ENCODE data around the gene TMED10.

TMED10 gene

GRCh38 chr14:75213172-75213571 lies 36.8 kb upstream of the TMED10 start:
- no peak for TF ChIP-seq CTCF (IDR thresholded peaks at IDR 0.05)
- Histone ChIP-seq H3K4me1 (ENCODE audit: control insufficient read depth in 1 of 2, insufficient read depth in 1 of 2, low read depth in 1 of 2, low read length in 1 of 2) (no peaks in the 10 kb centered on the region), H3K4me3 (ENCODE audit: low read depth in 1 of 2, low read length in 1 of 2) (no peak overlapping the region), H3K9me3 (no peaks in the 10 kb centered on the region), H3K27me3 (no peaks in the 10 kb centered on the region), H3K36me3 (no peaks in the 10 kb centered on the region), H3K27ac (no peak overlapping the region)

- Histone ChIP-seq H3K9me3 (no peaks in the 10 kb centered on the region), H3K36me3 (no peaks in the 10 kb centered on the region), H3K27ac (no peak overlapping the region), H3K4me3 (ENCODE audit: low read depth in 1 of 2, low read length in 1 of 2) (no peak overlapping the region), H3K27me3 (no peaks in the 10 kb centered on the region), H3K4me1 (ENCODE audit: control insufficient read depth in 1 of 2, insufficient read depth in 1 of 2, low read depth in 1 of 2, low read length in 1 of 2) (peaks cover 11 to 15% of the 10 kb centered on the region in 2 experiments)
- no peak for TF ChIP-seq CTCF (IDR thresholded peaks at IDR 0.05)
Observed at GRCh38 chr14:75208843-75209242, 32.4 kb upstream of the TMED10 start.

GRCh38 chr14:75206190-75206589 lies 29.8 kb upstream of the TMED10 start:
- Histone ChIP-seq H3K4me3 (ENCODE audit: low read depth in 1 of 2, low read length in 1 of 2) (no peak overlapping the region), H3K9me3 (no peaks in the 10 kb centered on the region), H3K4me1 (ENCODE audit: control insufficient read depth in 1 of 2, insufficient read depth in 1 of 2, low read depth in 1 of 2, low read length in 1 of 2) (peaks cover 11 to 15% of the 10 kb centered on the region in 2 experiments), H3K27ac (peak overlapping the region; percentile 6), H3K36me3 (no peaks in the 10 kb centered on the region), H3K27me3 (no peaks in the 10 kb centered on the region)
- TF ChIP-seq CTCF (IDR thresholded peaks at IDR 0.05), result no peak

- peaks cover 11 to 15% of the 10 kb centered on the region in 2 experiments for H3K4me1 ChIP-seq (ENCODE audit: control insufficient read depth in 1 of 2, insufficient read depth in 1 of 2, low read depth in 1 of 2, low read length in 1 of 2)
- H3K36me3 ChIP-seq, result no peaks in the 10 kb centered on the region
- no peaks in the 10 kb centered on the region for H3K27me3 ChIP-seq
- no peak overlapping the region for H3K4me3 ChIP-seq (ENCODE audit: low read depth in 1 of 2, low read length in 1 of 2)
- H3K27ac ChIP-seq, result peak overlapping the region; percentile 42
- no peak for TF ChIP-seq CTCF (IDR thresholded peaks at IDR 0.05)
- no peaks in the 10 kb centered on the region for H3K9me3 ChIP-seq
Observed at GRCh38 chr14:75205591-75205990, 29.2 kb upstream of the TMED10 start.

- Histone ChIP-seq H3K36me3 (no peaks in the 10 kb centered on the region), H3K27me3 (no peaks in the 10 kb centered on the region), H3K4me1 (ENCODE audit: control insufficient read depth in 1 of 2, insufficient read depth in 1 of 2, low read depth in 1 of 2, low read length in 1 of 2) (peaks cover 11 to 15% of the 10 kb centered on the region in 2 experiments), H3K27ac (no peak overlapping the region), H3K4me3 (ENCODE audit: low read depth in 1 of 2, low read length in 1 of 2) (no peak overlapping the region), H3K9me3 (no peaks in the 10 kb centered on the region)
- TF ChIP-seq CTCF (IDR thresholded peaks at IDR 0.05), result no peak
Observed at GRCh38 chr14:75204116-75204515, 27.7 kb upstream of the TMED10 start.

- Histone ChIP-seq H3K9me3 (no peaks in the 10 kb centered on the region), H3K36me3 (no peaks in the 10 kb centered on the region), H3K27ac (no peak overlapping the region), H3K4me1 (ENCODE audit: control insufficient read depth in 1 of 2, insufficient read depth in 1 of 2, low read depth in 1 of 2, low read length in 1 of 2) (peaks cover 11 to 15% of the 10 kb centered on the region in 2 experiments), H3K27me3 (no peaks in the 10 kb centered on the region), H3K4me3 (ENCODE audit: low read depth in 1 of 2, low read length in 1 of 2) (no peak overlapping the region)
- no peak for TF ChIP-seq CTCF (IDR thresholded peaks at IDR 0.05)
Observed at GRCh38 chr14:75202657-75203056, 26.2 kb upstream of the TMED10 start.
